Testis (tissue), 3 donors: ENCODE results near the gene CGAS. TPM values are rescaled to one million over a fixed set of nuclear protein-coding genes. Genes with fewer than 3 reads are reported as not detected.
A peak's percentile ranks its signal among the peaks of the same experiment; 100 is the strongest.
"Not testable (repeated sequence)": the region's sequence is repeated elsewhere in the genome, so short reads cannot be mapped to it uniquely, and the experiment has no call there.

Experiments used
- DNase-seq: peaks from one replicate; pipeline ENCODE4 v3.0.0-alpha.2; 2019
- H3K27ac ChIP-seq, 2 donors: fragments of 200-600 bp; sonication (generic); one replicate each; pipeline ENCODE4 v1.5.1; 2019
- H3K27me3 ChIP-seq: fragments of 200-600 bp; sonication (generic); one replicate; pipeline ENCODE4 v1.5.1; 2019
- H3K36me3 ChIP-seq: fragments of 200-600 bp; sonication (generic); one replicate; pipeline ENCODE4 v1.5.1; 2017; ENCODE audit warnings: low read depth; ENCODE audit errors: missing control alignments
- H3K4me1 ChIP-seq: fragments of 200-600 bp; sonication (generic); one replicate; pipeline ENCODE4 v1.5.1; 2019
- H3K4me3 ChIP-seq, 2 donors: fragments of 200-600 bp; sonication (generic); one replicate each; pipeline ENCODE4 v1.5.1; 2017 to 2019
- H3K9me3 ChIP-seq: fragments of 200-600 bp; sonication (generic); one replicate; pipeline ENCODE4 v1.5.1; 2017
- CTCF ChIP-seq, 3 experiments: fragments of 450-650 bp in 2 of 3; fragments of 200-600 bp in 1 of 3; sonication (generic) in 1 of 3; IDR thresholded peaks; one replicate each; pipeline ENCODE4 v1.5.1; 2016 to 2019; ENCODE audit warnings: antibody characterized with exemption in 3 of 3, mild to moderate bottlenecking in 2 of 3, moderate library complexity in 1 of 3
- POLR2A ChIP-seq: fragments of 450-650 bp; IDR thresholded peaks from one replicate; pipeline ENCODE4 v1.6.1; 2017; ENCODE audit warnings: antibody characterized with exemption, mild to moderate bottlenecking, moderate library complexity
- WGBS, 2 donors: methylation state at CpG; one replicate each; pipeline ENCODE4 v1.1.5; 2018; 5-methylcytosine and 5-hydroxymethylcytosine counted together
- intact Hi-C: fragments of 100-400 bp; cut with DNase I; formaldehyde crosslinking; loops from one replicate; pipeline ENCODE4 v1.15.1; 2023; ENCODE audit warnings: low total_unique reads
- polyA plus RNA-seq: library from polyadenylated mRNA; stranded (reverse); fragments of 350-450 nt; fragmentation: Illumina TruSeq; extraction: RNeasy Lipid Tissue Mini Kit (QIAGEN cat#74804); gene quantifications from one replicate; pipeline ENCODE4 v1.2.3, GENCODE V29; 2014; ENCODE audit warnings: low read depth, low replicate concordance; ENCODE audit not compliant: insufficient read depth
- total RNA-seq, 2 donors: library from RNA; depleted of rRNA; stranded (reverse); fragments of >200 nt; gene quantifications; one replicate each; pipeline ENCODE4 v1.2.3, GENCODE V29; 2016

CGAS gene
- total and polyA plus RNA-seq, 3 donors from 2014 or later, result 0.58 to 2.4 (median 1.9) TPM

GRCh38 chr6:73461537-73462350 lies 9.6 kb upstream of the CGAS start, which contains the start of gene MTO1:
Gene MTO1 (plus strand): TSS chr6:73461737. CDS start chr6:73461855, 118 bp downstream.
- H3K4me1 ChIP-seq, result peaks cover 10% of the 10 kb centered on the region
- TF ChIP-seq CTCF (IDR thresholded peaks at IDR 0.05) (no peak), POLR2A (no peak)
- no peaks in the 10 kb centered on the region for H3K36me3 ChIP-seq
- H3K27me3 ChIP-seq, result no peaks in the 10 kb centered on the region
- 0 to 1% methylated on average over 35 to 55 of the region's 55 CpGs for WGBS, 2 donors
- no peaks in the 10 kb centered on the region for H3K9me3 ChIP-seq
- peak within 1 kb of the TSS; percentile 95 for H3K27ac ChIP-seq
- peak within 1 kb of the TSS; percentile 92 to 100 for H3K4me3 ChIP-seq
- peak; percentile 96 for DNase-seq
- intact Hi-C loops, result no loop called here

- no peaks in the 10 kb centered on the region for H3K27me3 ChIP-seq
- no peak for TF ChIP-seq CTCF (IDR thresholded peaks at IDR 0.05)
- TF ChIP-seq POLR2A, result no peak
- intact Hi-C loops, result no loop called here
- no peaks in the 10 kb centered on the region for H3K9me3 ChIP-seq
- no peak overlapping the region for H3K4me3 ChIP-seq
- no peak overlapping the region for H3K27ac ChIP-seq
- H3K36me3 ChIP-seq, result no peaks in the 10 kb centered on the region
- DNase-seq, result no peak
- peaks cover 10% of the 10 kb centered on the region for H3K4me1 ChIP-seq
- 48 to 51% methylated on average over 5 of the region's 5 CpGs for WGBS, 2 donors
Observed at GRCh38 chr6:73460056-73460455, 8.0 kb upstream of the CGAS start.

GRCh38 chr6:73459474-73459873 lies 7.4 kb upstream of the CGAS start:
- H3K36me3 ChIP-seq, H3K4me3 ChIP-seq, H3K27me3 ChIP-seq, H3K9me3 ChIP-seq, H3K27ac ChIP-seq, DNase-seq, H3K4me1 ChIP-seq, intact Hi-C loops: not testable (repeated sequence)
- 67 to 82% methylated on average over 7 of the region's 7 CpGs for WGBS, 2 donors

DNA sequence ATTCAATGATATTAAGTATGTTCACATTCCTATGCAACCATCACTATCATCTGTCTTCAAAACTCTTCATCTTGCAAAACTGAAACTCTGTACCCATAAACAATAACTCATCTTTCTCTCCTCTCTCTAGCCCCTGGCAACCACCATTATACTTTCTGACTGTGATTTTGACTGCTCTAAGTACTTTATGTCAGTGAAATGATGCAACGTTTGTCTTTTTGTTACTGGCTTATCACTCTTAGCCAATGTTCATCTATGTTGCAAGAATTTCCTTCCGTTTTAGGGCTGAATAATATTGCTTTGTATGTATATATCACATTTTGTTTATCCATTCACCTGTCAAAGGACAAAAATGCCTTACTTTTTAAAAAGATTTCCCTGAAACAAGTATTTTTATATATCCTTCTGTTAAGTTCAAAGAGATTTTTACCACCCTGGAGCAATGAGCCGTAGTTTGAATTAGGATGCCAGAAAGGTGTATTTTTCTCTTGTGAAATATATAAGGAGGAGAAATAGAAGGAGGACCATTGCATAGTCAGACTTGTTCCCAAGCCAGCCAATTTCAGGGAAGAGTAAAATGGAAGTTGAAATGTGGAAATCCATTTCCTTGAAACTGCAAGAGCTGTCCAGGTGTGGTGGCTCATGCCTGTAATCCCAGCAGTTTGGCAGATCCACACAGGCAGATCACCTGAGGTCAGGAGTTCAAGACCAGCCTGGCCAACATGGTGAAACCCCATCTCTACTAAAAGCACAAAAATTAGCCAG lies 4.0 kb upstream of the CGAS start:
- no peaks in the 10 kb centered on the region for H3K9me3 ChIP-seq
- DNase-seq, result no peak
- TF ChIP-seq CTCF (IDR thresholded peaks at IDR 0.05) (no peak), POLR2A (no peak)
- intact Hi-C loops, result no loop called here
- 66 to 77% methylated on average over 3 of the region's 3 CpGs for WGBS, 2 donors
- H3K4me1 ChIP-seq, result no peaks in the 10 kb centered on the region
- no peak overlapping the region for H3K4me3 ChIP-seq
- no peak overlapping the region for H3K27ac ChIP-seq
- H3K27me3 ChIP-seq, result no peaks in the 10 kb centered on the region
- no peaks in the 10 kb centered on the region for H3K36me3 ChIP-seq
